HG02973 (cell line): ENCODE measurements around the gene CIBAR2.
"Not testable (repeated sequence)": the region's sequence is repeated elsewhere in the genome, so short reads cannot be mapped to it uniquely, and the experiment has no call there.

ENCODE experiments used
- ATAC-seq: cut with Tn5 transposase; IDR thresholded peaks from one replicate; pipeline ENCODE4 v1.9.1; 2021; ENCODE audit warnings: moderate library complexity; ENCODE audit not compliant: unreplicated experiment

CIBAR2 gene

GRCh38 chr16:85128079-85128837 lies 16.0 kb upstream of the CIBAR2 start:
- ATAC-seq: no peak

DNA sequence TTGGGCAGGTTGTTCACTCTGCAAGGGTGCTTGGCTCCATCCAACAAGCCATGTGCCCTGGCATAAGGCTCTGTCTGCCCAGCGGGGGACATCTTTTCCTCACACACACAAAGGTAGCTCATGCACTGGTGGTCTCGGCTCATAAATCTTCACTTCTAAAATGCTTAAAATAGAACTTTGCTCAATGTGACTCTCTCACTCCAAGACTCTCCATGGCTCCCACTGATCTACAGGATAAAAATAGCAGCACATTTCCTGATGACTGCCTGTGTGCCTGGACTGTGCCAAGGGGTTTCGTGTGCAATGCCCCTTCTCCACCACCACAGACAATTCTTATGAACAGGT lies 15.1 kb upstream of the CIBAR2 start:
- no peak for ATAC-seq

DNA sequence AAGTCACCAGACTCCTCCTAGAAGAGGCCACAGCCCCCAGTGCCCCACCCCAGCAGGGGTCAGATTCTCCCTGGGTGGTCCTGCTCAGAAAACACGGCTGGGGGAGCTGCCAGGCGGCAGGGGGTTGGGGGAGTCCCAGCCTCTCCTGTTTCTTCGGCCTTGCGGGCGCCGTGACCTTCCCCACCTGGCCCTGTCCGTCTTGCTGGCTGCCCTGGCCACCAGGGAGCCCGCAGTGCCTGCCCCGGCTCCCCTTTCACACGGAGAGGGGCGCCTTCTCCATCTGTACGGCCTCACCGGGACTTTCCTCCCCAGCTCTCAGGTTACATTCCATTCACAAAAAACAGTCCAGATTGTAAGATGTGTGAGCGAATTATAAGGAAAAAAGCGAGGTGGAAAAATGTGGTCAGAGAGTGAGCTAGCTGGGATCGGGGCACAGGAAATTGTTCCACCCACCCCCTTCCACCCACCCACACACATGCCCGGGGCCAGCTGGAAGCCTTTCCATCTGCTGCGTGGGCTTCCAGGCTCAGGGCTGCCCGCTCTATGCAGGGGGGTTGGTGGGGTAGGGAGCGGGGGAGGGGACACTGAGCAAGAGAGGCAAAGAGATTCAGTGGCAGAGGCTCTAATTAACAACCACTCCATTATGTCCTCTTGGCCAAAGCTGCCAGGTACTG lies 14.6 kb upstream of the CIBAR2 start:
- ATAC-seq: no peak

DNA sequence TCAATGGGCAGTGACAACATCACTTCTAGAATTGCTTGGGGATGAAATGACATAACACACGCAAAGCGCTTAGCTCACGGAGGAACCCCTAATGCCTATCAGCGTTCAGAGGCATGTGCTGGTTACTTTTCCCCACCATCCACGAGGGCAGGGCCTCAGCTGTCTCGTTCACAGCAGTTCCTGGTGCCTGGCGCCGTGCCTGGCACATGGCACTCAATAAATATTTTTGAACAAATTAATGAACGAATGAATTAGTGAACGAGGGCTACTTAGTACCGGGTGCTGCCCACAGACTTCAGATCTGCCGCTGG lies 14.1 kb upstream of the CIBAR2 start:
- no peak for ATAC-seq

GRCh38 chr16:85125570-85126393 lies 13.5 kb upstream of the CIBAR2 start:
- no peak for ATAC-seq

DNA sequence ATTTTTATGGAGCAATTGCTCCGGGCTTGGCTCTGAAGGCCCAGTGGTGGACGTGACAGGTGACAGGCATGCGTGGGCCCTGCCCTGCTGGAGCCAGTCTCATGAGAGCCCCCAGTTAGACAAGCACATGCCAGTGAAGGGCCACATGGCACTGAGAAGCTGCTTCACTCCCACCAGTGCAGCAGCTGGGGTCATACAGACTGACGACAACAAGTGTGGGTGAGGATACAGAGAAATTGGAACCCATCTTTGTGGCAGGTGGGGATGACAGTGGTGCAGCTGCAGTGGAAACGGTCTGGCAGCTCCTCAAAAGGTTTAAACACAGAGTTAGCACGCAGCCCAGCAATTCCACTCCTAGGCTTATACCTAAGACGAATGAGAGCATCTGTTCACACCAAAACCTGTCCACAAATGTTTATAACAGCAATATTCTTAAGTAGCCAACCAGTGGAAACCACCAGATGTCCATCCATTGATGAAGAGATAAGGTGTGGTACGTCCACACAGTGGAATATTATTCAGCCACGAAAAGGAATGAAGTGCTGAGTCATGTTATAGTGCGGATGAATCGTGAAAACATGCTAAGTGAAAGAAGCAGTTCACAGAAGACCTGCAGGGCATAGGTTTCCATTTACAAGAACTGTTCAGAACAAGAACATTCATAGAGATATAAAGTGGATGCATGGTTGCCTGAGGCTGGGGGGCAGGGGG lies 12.5 kb upstream of the CIBAR2 start:
- no peak for ATAC-seq

DNA sequence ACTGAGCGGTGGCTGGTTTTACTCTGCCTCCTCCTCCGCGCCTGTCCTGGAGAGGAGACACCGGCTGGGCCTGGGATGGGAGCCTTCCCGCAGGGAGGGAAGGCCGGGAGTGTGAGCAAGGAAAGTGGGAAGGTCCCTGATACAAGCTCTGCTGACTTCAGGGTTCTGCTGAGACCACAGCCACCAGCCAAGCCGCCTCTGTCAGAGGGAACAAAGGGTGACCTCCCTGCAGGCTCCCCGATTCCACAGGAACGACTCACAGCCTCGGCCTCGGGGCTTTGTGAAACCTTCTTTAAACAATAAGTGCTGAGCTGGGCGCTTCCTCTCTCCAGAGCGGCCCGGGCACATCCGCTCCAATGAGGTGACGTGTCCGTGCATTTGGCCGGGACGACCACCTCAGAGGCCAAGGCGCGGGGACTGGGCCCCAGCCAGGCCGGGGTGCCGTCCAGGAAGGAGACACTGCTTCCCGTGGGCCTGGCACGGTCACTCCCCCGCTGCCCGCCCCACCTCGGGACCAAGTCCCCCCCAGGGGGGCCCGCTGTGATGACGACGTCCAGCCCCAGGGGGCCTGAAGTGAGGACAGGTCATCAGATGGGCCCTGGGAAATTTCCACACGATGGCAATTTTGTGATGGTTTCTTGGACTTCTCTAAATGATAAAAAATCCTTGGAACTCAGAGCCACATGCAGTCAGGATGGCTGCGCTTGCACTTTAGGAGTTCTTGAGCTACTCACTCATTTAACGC lies 11.8 kb upstream of the CIBAR2 start:
- no peak for ATAC-seq

DNA sequence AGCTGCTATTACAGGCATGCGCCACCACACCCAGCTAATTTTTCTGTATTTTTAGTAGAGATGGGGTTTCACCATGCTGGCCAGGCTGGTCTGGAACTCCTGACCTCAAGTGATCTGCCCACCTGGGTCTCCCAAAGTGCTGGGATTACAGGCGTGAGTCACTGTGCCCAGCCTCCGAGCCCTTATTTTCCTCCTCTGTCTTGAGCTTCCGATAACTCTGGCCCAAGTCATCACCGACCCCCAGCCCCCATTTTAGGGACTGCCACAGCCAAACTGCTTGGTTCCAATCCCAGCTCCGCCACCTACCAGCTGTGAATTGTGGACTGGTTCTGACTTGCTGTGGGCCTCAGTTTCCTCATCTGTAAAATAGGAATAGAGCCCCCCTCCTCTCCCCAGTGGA lies 11.2 kb upstream of the CIBAR2 start:
- not testable (repeated sequence) for ATAC-seq

GRCh38 chr16:85120006-85120340 lies 7.7 kb upstream of the CIBAR2 start:
- ATAC-seq: no peak

DNA sequence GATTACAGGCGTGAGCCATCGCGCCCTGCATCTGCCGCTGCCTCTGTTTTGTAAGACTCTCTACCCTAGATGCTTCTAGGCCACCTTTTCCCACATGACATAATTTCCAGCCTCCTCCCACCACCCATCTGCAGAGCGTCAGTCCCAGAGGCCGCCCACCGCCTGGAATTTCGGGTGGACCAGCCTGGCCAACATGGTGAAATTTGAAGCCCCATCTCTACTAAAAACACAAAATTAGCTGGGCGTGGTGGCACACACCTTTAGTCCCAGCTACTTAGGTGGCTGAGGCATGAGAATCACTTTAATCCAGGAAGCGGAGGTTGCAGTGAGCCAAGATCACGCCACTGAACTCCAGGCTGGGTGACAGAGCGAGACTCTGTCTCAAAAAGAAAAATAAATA lies 5.1 kb upstream of the CIBAR2 start:
- ATAC-seq: no peak

- ATAC-seq: peak; percentile 51
Observed at GRCh38 chr16:85114909-85115567, 2.8 kb upstream of the CIBAR2 start.

DNA sequence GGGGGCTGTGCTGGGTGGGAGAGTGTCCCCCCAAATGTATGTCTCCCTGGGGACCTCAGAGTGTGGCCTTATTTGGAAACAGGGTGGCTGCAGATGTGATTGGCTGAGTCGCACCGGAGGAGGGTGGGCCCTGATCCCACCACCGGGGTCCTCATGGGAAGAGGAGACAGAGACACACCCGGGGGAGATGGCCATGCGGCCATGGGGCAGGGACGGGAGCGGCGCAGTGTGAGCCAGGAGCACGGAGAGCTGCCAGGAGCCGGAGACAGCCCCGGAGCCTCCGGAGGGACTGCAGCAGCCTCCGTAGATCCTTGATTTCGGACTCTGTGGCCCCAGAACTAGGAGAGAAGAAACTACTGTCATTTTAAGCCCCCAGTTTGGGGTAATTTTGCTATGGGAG lies 1.6 kb upstream of the CIBAR2 start:
- ATAC-seq: no peak

DNA sequence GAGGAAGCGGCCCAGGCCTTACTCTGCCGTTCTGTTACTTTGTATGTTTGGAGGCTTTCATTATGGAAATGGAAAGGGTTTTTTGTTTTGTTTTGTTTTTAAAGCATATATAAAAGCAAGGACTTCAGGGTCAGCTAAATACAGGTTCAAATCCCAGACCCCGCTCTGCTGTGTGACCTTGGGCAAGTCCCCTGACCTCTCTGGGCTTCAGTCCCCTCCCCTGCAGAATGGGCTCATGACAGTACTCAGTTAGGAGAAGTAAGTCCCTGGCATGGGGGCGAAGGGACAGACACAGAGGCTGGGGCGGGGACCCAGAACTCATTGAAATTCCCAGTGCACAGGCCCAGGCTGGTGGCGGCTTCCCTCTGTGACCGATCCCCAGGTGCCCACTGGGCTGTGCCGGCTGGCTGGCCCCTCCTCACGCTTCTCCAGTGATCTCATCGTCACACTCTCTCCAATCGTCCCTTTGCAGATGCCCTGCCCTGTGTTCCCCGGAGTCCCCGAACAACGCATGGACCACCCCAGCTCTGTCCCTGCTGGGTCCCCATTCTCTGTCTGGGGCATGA lies 979 bp upstream of the CIBAR2 start:
- ATAC-seq: no peak

DNA sequence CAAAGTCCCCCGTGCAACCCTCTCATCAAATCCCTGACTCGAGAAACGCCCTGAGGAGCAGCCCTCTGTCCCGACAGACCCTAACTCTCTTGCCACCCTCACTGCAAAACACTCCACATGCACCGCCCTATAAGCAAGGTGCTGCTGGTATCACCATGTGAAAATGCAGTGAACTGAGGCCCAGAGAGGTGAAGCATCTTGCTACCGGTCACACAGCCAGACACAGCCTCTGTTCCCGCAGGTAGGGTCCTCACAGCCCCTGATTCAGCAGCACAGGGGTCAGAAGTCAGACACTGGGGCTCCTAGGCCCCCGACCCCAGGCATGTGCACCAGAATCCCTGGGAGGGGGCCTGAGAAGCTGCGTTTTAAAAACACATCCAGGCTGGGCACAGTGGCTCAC lies 1.1 kb downstream of the CIBAR2 start:
- ATAC-seq: no peak

DNA sequence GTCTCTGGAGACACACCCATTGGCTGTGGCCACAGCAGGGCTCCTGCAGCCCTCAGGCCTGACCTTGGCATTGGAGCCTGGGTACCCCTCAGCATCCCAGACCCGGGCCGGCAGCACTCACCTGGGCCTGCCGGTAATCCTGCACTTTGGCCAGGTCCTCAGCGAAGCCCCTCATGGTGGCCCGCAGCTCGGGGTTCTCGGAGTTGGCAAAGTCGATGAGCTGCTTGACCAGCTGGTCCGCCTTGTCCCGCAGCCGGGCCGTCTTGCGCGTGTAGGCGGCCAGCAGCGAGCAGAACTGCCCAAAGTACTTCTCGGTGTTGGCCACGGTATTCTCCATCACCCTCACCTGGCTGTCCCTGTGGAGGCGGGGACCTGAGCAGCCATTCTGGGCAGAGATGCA lies 2.2 kb downstream of the CIBAR2 start:
- ATAC-seq: no peak

DNA sequence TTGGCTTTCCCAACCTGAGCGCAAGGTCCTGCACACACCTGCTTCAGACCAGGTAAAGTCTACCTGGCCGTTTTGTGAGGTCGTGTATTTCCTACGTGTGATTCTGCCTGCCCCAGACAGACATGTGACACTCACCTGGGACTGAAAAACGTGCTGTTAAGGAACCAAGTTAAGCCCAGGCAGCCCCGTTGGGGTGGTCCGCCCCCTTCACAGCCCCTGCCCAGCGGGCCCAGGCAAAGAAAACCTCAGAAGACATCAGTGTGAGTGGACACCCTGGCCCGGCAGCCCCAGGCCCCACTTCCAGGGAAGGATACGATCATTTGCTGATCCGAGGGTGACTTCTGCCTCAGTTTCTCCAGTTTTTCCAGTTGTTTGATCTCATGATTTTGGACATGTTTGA lies 4.7 kb downstream of the CIBAR2 start:
- no peak for ATAC-seq

GRCh38 chr16:85107083-85107482 lies 5.2 kb downstream of the CIBAR2 start:
- ATAC-seq: no peak

DNA sequence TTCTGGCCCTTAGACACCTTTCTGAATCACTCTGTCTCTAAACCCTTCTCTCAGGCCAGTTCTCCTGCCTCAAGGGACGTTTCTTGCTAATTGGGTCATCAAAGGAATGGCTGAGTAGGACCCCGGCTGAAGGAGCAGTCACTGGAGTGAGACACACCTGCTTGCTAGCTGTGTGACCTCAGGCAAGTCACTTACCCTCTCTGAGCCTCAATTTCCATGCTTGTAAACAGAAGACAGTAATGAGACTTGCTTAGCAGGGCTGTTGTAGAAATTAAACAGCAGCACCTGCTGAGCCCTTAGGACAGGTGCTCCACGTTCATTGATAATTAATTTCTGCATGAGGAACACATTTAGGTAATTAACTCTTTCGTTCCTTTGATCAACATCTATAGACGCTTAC lies 6.8 kb downstream of the CIBAR2 start:
- ATAC-seq: no peak

DNA sequence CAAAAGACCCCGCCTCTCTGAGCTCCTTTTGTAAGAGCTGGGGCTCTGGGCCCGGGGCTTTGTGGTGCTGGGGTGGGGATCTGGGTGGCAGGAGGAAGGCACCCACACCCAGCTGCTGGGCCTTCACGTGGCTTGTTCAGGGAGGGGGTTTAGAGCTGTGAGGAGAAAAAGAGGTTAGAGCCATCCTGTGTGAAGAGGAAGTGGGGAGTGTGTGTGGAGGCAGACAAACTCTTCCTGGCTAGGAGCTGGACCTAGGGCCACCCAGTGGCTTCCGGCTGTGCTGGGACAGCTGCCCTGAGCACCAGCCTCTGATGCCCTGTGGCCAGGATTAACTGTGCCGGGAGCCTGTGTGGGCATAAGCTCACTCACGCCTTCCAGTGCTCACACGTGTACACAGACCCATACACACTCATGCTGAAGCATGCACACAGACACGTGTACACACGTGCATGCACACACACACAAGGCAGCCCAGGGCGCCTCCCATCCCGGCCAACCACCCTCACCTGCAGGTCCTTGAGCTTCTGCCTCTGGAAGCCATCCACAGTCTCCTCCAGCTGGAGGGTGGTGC lies 7.4 kb downstream of the CIBAR2 start:
- ATAC-seq: no peak

- no peak for ATAC-seq
Observed at GRCh38 chr16:85104147-85104546, 8.1 kb downstream of the CIBAR2 start.
